ENCODE measurements around the gene ATP6AP1. TPM values are rescaled to one million over a fixed set of nuclear protein-coding genes. Genes with fewer than 3 reads are reported as not detected.
A peak's percentile ranks its signal among the peaks of the same experiment; 100 is the strongest.
"Not testable (repeated sequence)": the region's sequence is repeated elsewhere in the genome, so short reads cannot be mapped to it uniquely, and the experiment has no call there.

The ATP6AP1 gene
- polyA plus RNA-seq (ENCODE audit: insufficient read length in 12 of 12), result 10 to 100 TPM in 11 of 12 donors, not detected in 1; 53.5 to 75.1 (median 59.0) TPM
- long read RNA-seq, donor 1, transcript ATP6AP1-201 (10 exons, 2,099 nt), result major isoform, 34 of 146 reads
- long read RNA-seq, donor 1, partial matches to known transcripts, result 112 of 146 reads
- long read RNA-seq, donor 1, other reads (novel, unspliced or antisense), result 0 of 146 reads
- long read RNA-seq, donor 2, transcript ATP6AP1-201 (10 exons, 2,099 nt), result major isoform, 36 of 55 reads
- long read RNA-seq, donor 2, partial matches to known transcripts, result 19 of 55 reads
- long read RNA-seq, donor 2, other reads (novel, unspliced or antisense), result 0 of 55 reads
- long read RNA-seq, donor 3, transcript ATP6AP1-201 (10 exons, 2,099 nt), result major isoform, 14 of 14 reads
- long read RNA-seq, donor 3, partial matches to known transcripts, result 0 of 14 reads
- long read RNA-seq, donor 3, other reads (novel, unspliced or antisense), result 0 of 14 reads
- long read RNA-seq, donor 4, transcript ATP6AP1-201 (10 exons, 2,099 nt), result major isoform, 8 of 13 reads
- long read RNA-seq, donor 4, partial matches to known transcripts, result 5 of 13 reads
- long read RNA-seq, donor 4, other reads (novel, unspliced or antisense), result 0 of 13 reads
- long read RNA-seq, donor 5, transcript ATP6AP1-201 (10 exons, 2,099 nt), result major isoform, 25 of 47 reads
- long read RNA-seq, donor 5, partial matches to known transcripts, result 22 of 47 reads
- long read RNA-seq, donor 5, other reads (novel, unspliced or antisense), result 0 of 47 reads
- long read RNA-seq, donor 6, transcript ATP6AP1-201 (10 exons, 2,099 nt), result major isoform, 10 of 18 reads
- long read RNA-seq, donor 6, partial matches to known transcripts, result 8 of 18 reads
- long read RNA-seq, donor 6, other reads (novel, unspliced or antisense), result 0 of 18 reads
- long read RNA-seq, donor 7, transcript ATP6AP1-201 (10 exons, 2,099 nt), result major isoform, 9 of 19 reads
- long read RNA-seq, donor 7, partial matches to known transcripts, result 9 of 19 reads
- long read RNA-seq, donor 7, other reads (novel, unspliced or antisense), result 0 of 19 reads
- long read RNA-seq, donor 8, transcript ATP6AP1-201 (10 exons, 2,099 nt), result major isoform, 17 of 29 reads
- long read RNA-seq, donor 8, partial matches to known transcripts, result 11 of 29 reads
- long read RNA-seq, donor 8, other reads (novel, unspliced or antisense), result 0 of 29 reads
- long read RNA-seq, donor 9, transcript ATP6AP1-201 (10 exons, 2,099 nt), result major isoform, 7 of 22 reads
- long read RNA-seq, donor 9, partial matches to known transcripts, result 14 of 22 reads
- long read RNA-seq, donor 9, other reads (novel, unspliced or antisense), result 0 of 22 reads
- long read RNA-seq, donor 10, transcript ATP6AP1-201 (10 exons, 2,099 nt), result major isoform, 30 of 30 reads
- long read RNA-seq, donor 10, partial matches to known transcripts, result 0 of 30 reads
- long read RNA-seq, donor 10, other reads (novel, unspliced or antisense), result 0 of 30 reads
- long read RNA-seq, donor 11, transcript ATP6AP1-201 (10 exons, 2,099 nt), result major isoform, 21 of 36 reads
- long read RNA-seq, donor 11, partial matches to known transcripts, result 14 of 36 reads
- long read RNA-seq, donor 11, other reads (novel, unspliced or antisense), result 0 of 36 reads

- DNase-seq, result peak; percentile 89
Measured at GRCh38 chrX:154428176-154429171, at the start of gene ATP6AP1. Gene ATP6AP1, plus strand, starts transcription at chrX:154428677. Its CDS starts 16 bp downstream, at chrX:154428693.

- peak; percentile 95 for DNase-seq
Measured at GRCh38 chrX:154378799-154379568, 49.5 kb upstream of the ATP6AP1 start, which contains the start of gene EMD. Gene EMD, plus strand, starts transcription at chrX:154379295. Its CDS starts 190 bp downstream, at chrX:154379485.

- no peak for DNase-seq
Measured at GRCh38 chrX:154379569-154379951, 48.9 kb upstream of the ATP6AP1 start.

- no peak for DNase-seq
Measured at GRCh38 chrX:154380153-154380552, 48.3 kb upstream of the ATP6AP1 start.

GRCh38 chrX:154380787-154381186, 47.7 kb upstream of the ATP6AP1 start:
- no peak for DNase-seq

- no peak for DNase-seq
Measured at GRCh38 chrX:154381271-154381670, 47.2 kb upstream of the ATP6AP1 start.

- DNase-seq, result no peak
Measured at GRCh38 chrX:154382483-154383069, 45.9 kb upstream of the ATP6AP1 start.

GRCh38 chrX:154383359-154384283, 44.9 kb upstream of the ATP6AP1 start:
- no peak for DNase-seq

- DNase-seq, result no peak
Measured at GRCh38 chrX:154384284-154384892, 44.1 kb upstream of the ATP6AP1 start.

- not testable (repeated sequence) for DNase-seq
Measured at GRCh38 chrX:154388094-154388493, 40.4 kb upstream of the ATP6AP1 start.

- not testable (repeated sequence) for DNase-seq
Measured at GRCh38 chrX:154388649-154389048, 39.8 kb upstream of the ATP6AP1 start.

GRCh38 chrX:154389812-154390747, 38.4 kb upstream of the ATP6AP1 start:
- not testable (repeated sequence) for DNase-seq

- DNase-seq, result not testable (repeated sequence)
Measured at GRCh38 chrX:154396363-154396762, 32.1 kb upstream of the ATP6AP1 start.

- no peak for DNase-seq
Measured at GRCh38 chrX:154396973-154397887, 31.2 kb upstream of the ATP6AP1 start.

Data from muscle of arm (tissue), 14 donors.